ENCODE data around the gene SZT2.

SZT2 gene

GRCh38 chr1:43360616-43361015 is 29.1 kb upstream of the SZT2 start:
- DNase-seq (no peak), ATAC-seq (ENCODE audit: insufficient read depth, low read depth) (no peak)
- H3K4me1 ChIP-seq (ENCODE audit: insufficient read depth, low read length), result peaks cover 40% of the 10 kb centered on the region
- H3K4me3 ChIP-seq (ENCODE audit: low read depth in 1 of 2, low read length in 2 of 2), result peak overlapping the region in 1 of 2 experiments; percentile 85; a peak in 3 of 4 replicates
- peaks cover 20% of the 10 kb centered on the region for H4K20me1 ChIP-seq (ENCODE audit: insufficient read depth, low read length)
- peak overlapping the region; percentile 89 for H3K4me2 ChIP-seq (ENCODE audit: insufficient read depth, low read length)
- H2AFZ ChIP-seq (ENCODE audit: low read depth, low read length), result no peak overlapping the region
- no peaks in the 10 kb centered on the region for H3K9me3 ChIP-seq (ENCODE audit: insufficient read depth, low read length, severe bottlenecking)
- no peaks in the 10 kb centered on the region for H3K27me3 ChIP-seq (ENCODE audit: insufficient read depth, low read length, poor library complexity)
- TF ChIP-seq CTCF (IDR thresholded peaks at IDR 0.05; ENCODE audit: borderline replicate concordance, extremely low read depth, low read length, poor library complexity, severe bottlenecking) (no peak), EZH2 (IDR thresholded peaks at IDR 0.05; ENCODE audit: borderline replicate concordance, low read depth, low read length, severe bottlenecking) (no peak)
- H3K27ac ChIP-seq (ENCODE audit: low read length), result peak overlapping the region; percentile 97; the same call in 1 of the 2 replicates
- H3K9ac ChIP-seq (ENCODE audit: low read depth, low read length), result peak overlapping the region; percentile 86; the same call in 1 of the 2 replicates
- H3K79me2 ChIP-seq (ENCODE audit: insufficient read depth, low read length), result peaks cover 44% of the 10 kb centered on the region
- peaks cover 67% of the 10 kb centered on the region for H3K36me3 ChIP-seq (ENCODE audit: insufficient read depth, low read length)

DNA sequence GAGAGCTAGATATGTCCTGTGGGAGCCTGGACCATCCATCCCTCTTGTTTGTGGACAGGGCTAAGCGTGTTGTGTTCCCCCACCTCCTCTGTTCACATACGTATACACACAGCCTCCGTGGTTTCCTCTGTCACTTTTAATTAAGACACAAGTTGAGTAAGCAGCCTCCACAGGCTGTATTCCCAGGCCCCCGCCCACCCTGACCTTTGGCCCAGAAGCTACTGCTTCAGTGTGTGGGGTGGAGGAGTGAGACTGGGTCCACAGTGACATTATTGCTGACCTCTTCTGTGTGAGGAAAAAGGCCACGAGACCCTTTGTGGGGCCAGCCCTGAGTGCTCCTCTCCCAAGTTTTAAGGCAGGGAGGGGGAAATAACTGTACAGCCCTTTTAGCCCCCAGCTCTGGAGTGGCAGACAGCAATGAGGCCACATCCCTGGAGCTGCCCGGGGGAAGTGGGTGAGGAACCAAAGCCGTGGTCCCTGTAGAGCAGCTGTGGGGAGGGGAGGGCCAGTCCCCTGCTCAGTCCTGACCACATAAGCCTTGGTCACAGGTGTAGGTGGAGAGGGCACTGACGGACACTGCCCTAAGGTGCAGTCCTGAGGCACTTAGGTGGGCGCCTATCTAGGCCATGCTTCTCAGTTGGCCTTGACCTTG is 26.3 kb upstream of the SZT2 start:
- H2AFZ ChIP-seq (ENCODE audit: low read depth, low read length), result no peak overlapping the region
- H3K9ac ChIP-seq (ENCODE audit: low read depth, low read length), result no peak overlapping the region
- peaks cover 64% of the 10 kb centered on the region for H3K79me2 ChIP-seq (ENCODE audit: insufficient read depth, low read length)
- H3K36me3 ChIP-seq (ENCODE audit: insufficient read depth, low read length), result peaks cover 73% of the 10 kb centered on the region
- no peaks in the 10 kb centered on the region for H3K9me3 ChIP-seq (ENCODE audit: insufficient read depth, low read length, severe bottlenecking)
- no peak overlapping the region; the same call in 1 of the 2 replicates for H3K27ac ChIP-seq (ENCODE audit: low read length)
- no peak for ATAC-seq (ENCODE audit: insufficient read depth, low read depth)
- TF ChIP-seq EZH2 (IDR thresholded peaks at IDR 0.05; ENCODE audit: borderline replicate concordance, low read depth, low read length, severe bottlenecking) (no peak), CTCF (IDR thresholded peaks at IDR 0.05; ENCODE audit: borderline replicate concordance, extremely low read depth, low read length, poor library complexity, severe bottlenecking) (no peak)
- H3K4me1 ChIP-seq (ENCODE audit: insufficient read depth, low read length), result peaks cover 50% of the 10 kb centered on the region
- no peak overlapping the region for H3K4me2 ChIP-seq (ENCODE audit: insufficient read depth, low read length)
- DNase-seq, result no peak
- H4K20me1 ChIP-seq (ENCODE audit: insufficient read depth, low read length), result peaks cover 24% of the 10 kb centered on the region
- no peaks in the 10 kb centered on the region for H3K27me3 ChIP-seq (ENCODE audit: insufficient read depth, low read length, poor library complexity)
- no peak overlapping the region for H3K4me3 ChIP-seq (ENCODE audit: low read depth in 1 of 2, low read length in 2 of 2)

GRCh38 chr1:43363935-43364525 is 25.7 kb upstream of the SZT2 start:
- Histone ChIP-seq H3K4me2 (ENCODE audit: insufficient read depth, low read length) (no peak overlapping the region), H2AFZ (ENCODE audit: low read depth, low read length) (no peak overlapping the region), H3K9ac (ENCODE audit: low read depth, low read length) (no peak overlapping the region), H3K79me2 (ENCODE audit: insufficient read depth, low read length) (peaks cover 66% of the 10 kb centered on the region), H3K36me3 (ENCODE audit: insufficient read depth, low read length) (peaks cover 71% of the 10 kb centered on the region), H3K27me3 (ENCODE audit: insufficient read depth, low read length, poor library complexity) (no peaks in the 10 kb centered on the region), H4K20me1 (ENCODE audit: insufficient read depth, low read length) (peaks cover 24% of the 10 kb centered on the region), H3K4me3 (ENCODE audit: low read depth in 1 of 2, low read length in 2 of 2) (no peak overlapping the region), H3K27ac (ENCODE audit: low read length) (no peak overlapping the region; the same call in 1 of the 2 replicates), H3K4me1 (ENCODE audit: insufficient read depth, low read length) (peaks cover 55% of the 10 kb centered on the region), H3K9me3 (ENCODE audit: insufficient read depth, low read length, severe bottlenecking) (no peaks in the 10 kb centered on the region)
- no peak for TF ChIP-seq EZH2 (IDR thresholded peaks at IDR 0.05; ENCODE audit: borderline replicate concordance, low read depth, low read length, severe bottlenecking)
- no peak for TF ChIP-seq CTCF (IDR thresholded peaks at IDR 0.05; ENCODE audit: borderline replicate concordance, extremely low read depth, low read length, poor library complexity, severe bottlenecking)
- ATAC-seq (ENCODE audit: insufficient read depth, low read depth), result no peak
- DNase-seq, result no peak
